ENCODE data around the gene MED14. TPM values are rescaled to one million over a fixed set of nuclear protein-coding genes. Genes with fewer than 3 reads are reported as not detected.

Gene MED14
- total RNA-seq, 1 experiment from 2014 or later: 28.9 TPM

GRCh38 chrX:40719731-40720130 lies 15.6 kb downstream of the MED14 start:
- Histone ChIP-seq H3K27me3 (no peaks in the 10 kb centered on the region), H3K36me3 (no peaks in the 10 kb centered on the region), H3K4me1 (no peaks in the 10 kb centered on the region), H3K27ac (no peak overlapping the region), H3K4me3 (no peak overlapping the region), H3K9me3 (replicated peaks) (no peaks in the 10 kb centered on the region)
- DNase-seq: no peak

GRCh38 chrX:40719218-40719617 lies 16.1 kb downstream of the MED14 start:
- DNase-seq: no peak
- H3K27ac ChIP-seq: no peak overlapping the region
- H3K4me1 ChIP-seq: no peaks in the 10 kb centered on the region

GRCh38 chrX:40709395-40709794 lies 25.9 kb downstream of the MED14 start:
- no peak overlapping the region for H3K27ac ChIP-seq
- H3K9me3 ChIP-seq (replicated peaks): no peaks in the 10 kb centered on the region
- no peaks in the 10 kb centered on the region for H3K4me1 ChIP-seq
- no peaks in the 10 kb centered on the region for H3K27me3 ChIP-seq
- no peak overlapping the region for H3K4me3 ChIP-seq
- H3K36me3 ChIP-seq: no peaks in the 10 kb centered on the region
- DNase-seq: no peak

More at GRCh38 chrX:40719218-40719617, 16.1 kb downstream of the MED14 start:
- no peaks in the 10 kb centered on the region for H3K9me3 ChIP-seq (replicated peaks)
- H3K4me3 ChIP-seq: no peak overlapping the region
- H3K27me3 ChIP-seq: no peaks in the 10 kb centered on the region
- no peaks in the 10 kb centered on the region for H3K36me3 ChIP-seq

GRCh38 chrX:40705658-40706312 lies 29.6 kb downstream of the MED14 start:
- H3K4me3 ChIP-seq: no peak overlapping the region
- H3K9me3 ChIP-seq (replicated peaks): no peaks in the 10 kb centered on the region
- DNase-seq: no peak
- peaks cover 5% of the 10 kb centered on the region; the same call in 1 of the 2 replicates for H3K36me3 ChIP-seq
- H3K4me1 ChIP-seq: no peaks in the 10 kb centered on the region
- H3K27me3 ChIP-seq: no peaks in the 10 kb centered on the region
- no peak overlapping the region for H3K27ac ChIP-seq

- no peak overlapping the region for H3K4me3 ChIP-seq
- H3K27me3 ChIP-seq: no peaks in the 10 kb centered on the region
- no peaks in the 10 kb centered on the region for H3K4me1 ChIP-seq
- no peaks in the 10 kb centered on the region for H3K9me3 ChIP-seq (replicated peaks)
- H3K36me3 ChIP-seq: peaks cover 17% of the 10 kb centered on the region; the same call in 1 of the 2 replicates
- DNase-seq: no peak
- H3K27ac ChIP-seq: no peak overlapping the region
These were observed 34.6 kb downstream of the MED14 start for GRCh38 chrX:40700640-40701342.

- Histone ChIP-seq H3K4me3 (no peak overlapping the region), H3K9me3 (replicated peaks) (no peaks in the 10 kb centered on the region), H3K27me3 (no peaks in the 10 kb centered on the region), H3K27ac (no peak overlapping the region), H3K4me1 (no peaks in the 10 kb centered on the region), H3K36me3 (peaks cover 17% of the 10 kb centered on the region; the same call in 1 of the 2 replicates)
- no peak for DNase-seq
These were observed 36.5 kb downstream of the MED14 start for GRCh38 chrX:40698851-40699250.

GRCh38 chrX:40694802-40695201 lies 40.5 kb downstream of the MED14 start:
- no peaks in the 10 kb centered on the region for H3K9me3 ChIP-seq (replicated peaks)
- H3K27me3 ChIP-seq: no peaks in the 10 kb centered on the region
- H3K36me3 ChIP-seq: peaks cover 10% of the 10 kb centered on the region; the same call in 1 of the 2 replicates
- no peak for DNase-seq
- H3K4me3 ChIP-seq: no peak overlapping the region
- no peaks in the 10 kb centered on the region for H3K4me1 ChIP-seq
- no peak overlapping the region for H3K27ac ChIP-seq

GRCh38 chrX:40688929-40689328 lies 46.4 kb downstream of the MED14 start:
- no peaks in the 10 kb centered on the region; the same call in 1 of the 2 replicates for H3K36me3 ChIP-seq
- H3K4me3 ChIP-seq: no peak overlapping the region
- no peaks in the 10 kb centered on the region for H3K4me1 ChIP-seq
- H3K27ac ChIP-seq: no peak overlapping the region
- DNase-seq: no peak
- no peaks in the 10 kb centered on the region for H3K27me3 ChIP-seq
- H3K9me3 ChIP-seq (replicated peaks): no peaks in the 10 kb centered on the region

GRCh38 chrX:40687169-40687568 lies 48.2 kb downstream of the MED14 start:
- Histone ChIP-seq H3K27ac (no peak overlapping the region), H3K4me1 (no peaks in the 10 kb centered on the region), H3K4me3 (no peak overlapping the region), H3K27me3 (no peaks in the 10 kb centered on the region), H3K9me3 (replicated peaks) (no peaks in the 10 kb centered on the region), H3K36me3 (no peaks in the 10 kb centered on the region; the same call in 1 of the 2 replicates)
- DNase-seq: no peak

GRCh38 chrX:40685362-40685918 lies 49.9 kb downstream of the MED14 start:
- no peak overlapping the region for H3K4me3 ChIP-seq
- DNase-seq: no peak
- no peaks in the 10 kb centered on the region for H3K4me1 ChIP-seq
- H3K27me3 ChIP-seq: no peaks in the 10 kb centered on the region
- no peak overlapping the region for H3K27ac ChIP-seq
- no peaks in the 10 kb centered on the region for H3K36me3 ChIP-seq
- H3K9me3 ChIP-seq (replicated peaks): no peaks in the 10 kb centered on the region

- Histone ChIP-seq H3K4me3 (no peak overlapping the region), H3K9me3 (replicated peaks) (no peaks in the 10 kb centered on the region), H3K27me3 (no peaks in the 10 kb centered on the region), H3K36me3 (no peaks in the 10 kb centered on the region), H3K4me1 (no peaks in the 10 kb centered on the region), H3K27ac (no peak overlapping the region)
- DNase-seq: no peak
These were observed 51.2 kb downstream of the MED14 start for GRCh38 chrX:40684092-40684491.

GRCh38 chrX:40683245-40683644 lies 52.1 kb downstream of the MED14 start:
- H3K36me3 ChIP-seq: no peaks in the 10 kb centered on the region

GRCh38 chrX:40671126-40671525 lies 64.2 kb downstream of the MED14 start:
- peaks cover under 1% of the 10 kb centered on the region; the same call in 1 of the 2 replicates for H3K36me3 ChIP-seq
- no peak for DNase-seq
- H3K4me1 ChIP-seq: no peaks in the 10 kb centered on the region
- no peaks in the 10 kb centered on the region for H3K9me3 ChIP-seq (replicated peaks)
- no peak overlapping the region for H3K27ac ChIP-seq
- H3K4me3 ChIP-seq: no peak overlapping the region
- no peaks in the 10 kb centered on the region for H3K27me3 ChIP-seq

More at GRCh38 chrX:40683245-40683644, 52.1 kb downstream of the MED14 start:
- no peak for DNase-seq
- Histone ChIP-seq H3K27ac (no peak overlapping the region), H3K4me3 (no peak overlapping the region), H3K9me3 (replicated peaks) (no peaks in the 10 kb centered on the region), H3K27me3 (no peaks in the 10 kb centered on the region), H3K4me1 (no peaks in the 10 kb centered on the region)

GRCh38 chrX:40663880-40664630 lies 71.3 kb downstream of the MED14 start:
- DNase-seq: peak in 1 of 2 experiments; percentile 4
- Histone ChIP-seq H3K4me1 (no peaks in the 10 kb centered on the region), H3K9me3 (replicated peaks) (no peaks in the 10 kb centered on the region), H3K27me3 (no peaks in the 10 kb centered on the region), H3K36me3 (peaks cover 4% of the 10 kb centered on the region; the same call in 1 of the 2 replicates), H3K4me3 (no peak overlapping the region), H3K27ac (no peak overlapping the region)
